Measurements from ENCODE around the gene NDUFV3. TPM values are rescaled to one million over a fixed set of nuclear protein-coding genes. Genes with fewer than 3 reads are reported as not detected.
"Not testable (repeated sequence)": the region's sequence is repeated elsewhere in the genome, so short reads cannot be mapped to it uniquely, and the experiment has no call there.

The NDUFV3 gene
- total RNA-seq, 1 donor from 2014 or later: 32.0 TPM

- intact Hi-C loops (cut with micrococcal nuclease): no loop called here
These were observed 9.2 kb upstream of the NDUFV3 start for GRCh38 chr21:42883921-42884320.

- intact Hi-C loops (cut with micrococcal nuclease): no loop called here
These were observed 5.8 kb upstream of the NDUFV3 start for GRCh38 chr21:42887326-42887725.

GRCh38 chr21:42892582-42892930 is 553 bp upstream of the NDUFV3 start:
- intact Hi-C loops (cut with micrococcal nuclease): no loop called here

GRCh38 chr21:42900446-42900845 is 7.3 kb downstream of the NDUFV3 start:
- intact Hi-C loops (cut with micrococcal nuclease): no loop called here

- intact Hi-C loops (cut with micrococcal nuclease): no loop called here
These were observed 10.7 kb downstream of the NDUFV3 start for GRCh38 chr21:42903817-42904216.

- intact Hi-C loops (cut with micrococcal nuclease): no loop called here
These were observed 12.1 kb downstream of the NDUFV3 start for GRCh38 chr21:42905195-42905594.

- intact Hi-C loops (cut with micrococcal nuclease): no loop called here
These were observed 13.1 kb downstream of the NDUFV3 start for GRCh38 chr21:42906233-42906632.

GRCh38 chr21:42908484-42908883 is 15.4 kb downstream of the NDUFV3 start:
- intact Hi-C loops (cut with micrococcal nuclease): not testable (repeated sequence)

GRCh38 chr21:42911920-42912319 is 18.8 kb downstream of the NDUFV3 start:
- intact Hi-C loops (cut with micrococcal nuclease): not testable (repeated sequence)

GRCh38 chr21:42913476-42913875 is 20.4 kb downstream of the NDUFV3 start:
- intact Hi-C loops (cut with micrococcal nuclease): no loop called here

GRCh38 chr21:42918291-42918690 is 25.2 kb downstream of the NDUFV3 start:
- intact Hi-C loops (cut with micrococcal nuclease): no loop called here

- intact Hi-C loops (cut with micrococcal nuclease): no loop called here
These were observed 28.8 kb downstream of the NDUFV3 start for GRCh38 chr21:42921927-42922326.

GRCh38 chr21:42922918-42923317 is 29.8 kb downstream of the NDUFV3 start:
- intact Hi-C loops (cut with micrococcal nuclease): no loop called here

GRCh38 chr21:42923553-42924432 is 30.7 kb downstream of the NDUFV3 start:
- intact Hi-C loops (cut with micrococcal nuclease): loop anchor here (1.0 to 2.0 kb wide), 2 partner anchors 51 to 723 kb away; partner anchors contain the start of gene PKNOX1

GRCh38 chr21:42924433-42924751 is 31.3 kb downstream of the NDUFV3 start:
- intact Hi-C loops (cut with micrococcal nuclease): loop anchor here (1.0 to 2.0 kb wide), 2 partner anchors 50 to 722 kb away; partner anchors contain the start of gene PKNOX1

GRCh38 chr21:42925114-42925926 is 32.2 kb downstream of the NDUFV3 start, which contains the start of gene ERVH48-1:
ERVH48-1 (minus strand) TSS chr21:42925630; CDS start chr21:42919006, 6,624 bp downstream.
- intact Hi-C loops (cut with micrococcal nuclease): loop anchor here (2.0 kb wide), 1 partner anchor 721 kb away; no protein-coding TSS in a partner anchor

GRCh38 chr21:42927474-42928200 is 34.5 kb downstream of the NDUFV3 start:
- intact Hi-C loops (cut with micrococcal nuclease): not testable (repeated sequence)

GRCh38 chr21:42929969-42930368 is 36.9 kb downstream of the NDUFV3 start:
- intact Hi-C loops (cut with micrococcal nuclease): no loop called here

GRCh38 chr21:42931560-42932235 is 38.6 kb downstream of the NDUFV3 start:
- intact Hi-C loops (cut with micrococcal nuclease): no loop called here

GRCh38 chr21:42932378-42933136 is 39.4 kb downstream of the NDUFV3 start:
- intact Hi-C loops (cut with micrococcal nuclease): not testable (repeated sequence)
